Left ventricle myocardium inferior (tissue), 1 donor: ENCODE results near the gene CLIP4. TPM values are rescaled to one million over a fixed set of nuclear protein-coding genes. Genes with fewer than 3 reads are reported as not detected.

Source experiments
- DNase-seq: peaks from one replicate; pipeline ENCODE4 v3.0.0-alpha.2; 2020
- H3K27ac ChIP-seq: fragments of 200-600 bp; replicated peaks from 2 replicates; pipeline ENCODE4 v1.8.0; 2021
- H3K27me3 ChIP-seq: fragments of 200-600 bp; 2 replicates; pipeline ENCODE4 v1.8.0; 2021; ENCODE audit warnings: low read depth
- H3K36me3 ChIP-seq: fragments of 200-600 bp; 2 replicates; pipeline ENCODE4 v1.8.0; 2021
- H3K4me1 ChIP-seq: fragments of 200-600 bp; 2 replicates; pipeline ENCODE4 v1.8.0; 2021
- H3K4me3 ChIP-seq: fragments of 200-600 bp; 2 replicates; pipeline ENCODE4 v1.8.0; 2021; ENCODE audit warnings: mild to moderate bottlenecking, moderate library complexity
- H3K9me3 ChIP-seq: fragments of 200-600 bp; replicated peaks from 2 replicates; pipeline ENCODE4 v1.8.0; 2021
- intact Hi-C: fragments of 100-400 bp; cut with micrococcal nuclease; formaldehyde crosslinking; loops from one replicate; pipeline ENCODE4 v1.11.0; 2022
- total RNA-seq: library from RNA; stranded (reverse); fragmentation: NEBNext Ultra II Directional; extraction: Animal tissue kit (Norgen Biotek cat#: 25700); gene quantifications from one replicate; pipeline ENCODE4 v1.2.1, GENCODE V29; 2021
- TF ChIP-seq, protein P1 (sequence below): fragments of 200-600 bp; IDR thresholded peaks from 2 replicates; pipeline ENCODE4 v1.8.0; 2021; ENCODE audit warnings: antibody characterized with exemption, mild to moderate bottlenecking, borderline replicate concordance
- donor health status: DM: no; HTN: yes; CAD: no; lungs with severe emphysema.

The CLIP4 gene
- total RNA-seq, 1 donor from 2014 or later: 33.6 TPM

DNA sequence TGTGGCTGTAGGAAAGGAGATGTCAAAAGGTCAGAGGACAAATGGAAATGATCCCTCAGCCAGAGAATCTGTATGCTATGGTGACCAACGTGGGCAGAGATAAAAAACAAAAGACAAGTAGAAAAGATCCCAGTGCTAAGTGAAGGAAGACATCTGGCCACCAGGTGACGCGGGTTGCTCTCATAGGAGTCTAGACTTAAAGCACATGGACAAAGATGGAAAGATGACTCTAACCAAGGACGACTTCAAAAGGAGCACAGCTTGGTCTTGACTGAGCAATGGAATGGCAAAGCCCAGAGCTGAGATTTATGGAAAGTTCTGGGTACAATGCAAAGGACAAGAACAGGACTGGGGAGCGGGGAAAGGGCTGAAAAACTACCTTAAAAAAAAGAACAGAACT is 96.8 kb downstream of the CLIP4 start:
- intact Hi-C loops: no loop called here
- H3K9me3 ChIP-seq: no peaks in the 10 kb centered on the region
- no peak overlapping the region for H3K4me3 ChIP-seq
- no peaks in the 10 kb centered on the region for H3K4me1 ChIP-seq
- H3K27ac ChIP-seq: no peak overlapping the region
- H3K27me3 ChIP-seq: no peaks in the 10 kb centered on the region
- DNase-seq: no peak
- no peaks in the 10 kb centered on the region for H3K36me3 ChIP-seq
- TF ChIP-seq, protein P1, sequence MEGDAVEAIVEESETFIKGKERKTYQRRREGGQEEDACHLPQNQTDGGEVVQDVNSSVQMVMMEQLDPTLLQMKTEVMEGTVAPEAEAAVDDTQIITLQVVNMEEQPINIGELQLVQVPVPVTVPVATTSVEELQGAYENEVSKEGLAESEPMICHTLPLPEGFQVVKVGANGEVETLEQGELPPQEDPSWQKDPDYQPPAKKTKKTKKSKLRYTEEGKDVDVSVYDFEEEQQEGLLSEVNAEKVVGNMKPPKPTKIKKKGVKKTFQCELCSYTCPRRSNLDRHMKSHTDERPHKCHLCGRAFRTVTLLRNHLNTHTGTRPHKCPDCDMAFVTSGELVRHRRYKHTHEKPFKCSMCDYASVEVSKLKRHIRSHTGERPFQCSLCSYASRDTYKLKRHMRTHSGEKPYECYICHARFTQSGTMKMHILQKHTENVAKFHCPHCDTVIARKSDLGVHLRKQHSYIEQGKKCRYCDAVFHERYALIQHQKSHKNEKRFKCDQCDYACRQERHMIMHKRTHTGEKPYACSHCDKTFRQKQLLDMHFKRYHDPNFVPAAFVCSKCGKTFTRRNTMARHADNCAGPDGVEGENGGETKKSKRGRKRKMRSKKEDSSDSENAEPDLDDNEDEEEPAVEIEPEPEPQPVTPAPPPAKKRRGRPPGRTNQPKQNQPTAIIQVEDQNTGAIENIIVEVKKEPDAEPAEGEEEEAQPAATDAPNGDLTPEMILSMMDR: no peak

- TF ChIP-seq, protein P1: no peak
- Histone ChIP-seq H3K36me3 (no peaks in the 10 kb centered on the region), H3K9me3 (no peaks in the 10 kb centered on the region), H3K27ac (no peak overlapping the region), H3K4me1 (no peaks in the 10 kb centered on the region), H3K27me3 (no peaks in the 10 kb centered on the region), H3K4me3 (no peak overlapping the region)
- no peak for DNase-seq
- intact Hi-C loops: no loop called here
These were observed 98.7 kb downstream of the CLIP4 start for GRCh38 chr2:29213888-29214291.

DNA sequence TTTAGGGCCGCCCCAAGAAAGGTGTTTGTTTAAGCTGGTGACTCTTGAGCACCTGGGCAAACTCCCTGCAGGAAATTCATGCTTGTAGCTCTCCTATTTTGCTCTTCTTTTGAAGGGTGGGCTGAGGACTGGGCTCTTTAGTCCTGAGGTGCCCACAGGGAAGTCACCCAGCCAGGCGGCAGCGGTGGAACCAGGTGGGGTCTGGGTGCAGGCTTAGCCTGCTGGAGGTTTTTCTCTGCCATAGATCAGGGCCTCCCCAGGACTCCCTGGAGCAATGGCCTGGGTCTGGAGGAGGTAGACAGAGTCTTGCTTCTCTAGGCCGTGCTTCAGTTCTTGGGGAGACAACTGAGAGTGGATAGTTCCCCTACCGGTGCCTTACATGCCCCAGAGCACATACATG is 99.9 kb downstream of the CLIP4 start:
- Histone ChIP-seq H3K27me3 (peaks cover 5% of the 10 kb centered on the region), H3K36me3 (no peaks in the 10 kb centered on the region), H3K9me3 (no peaks in the 10 kb centered on the region), H3K4me1 (no peaks in the 10 kb centered on the region), H3K4me3 (no peak overlapping the region), H3K27ac (no peak overlapping the region)
- no peak for DNase-seq
- TF ChIP-seq, protein P1: no peak
- intact Hi-C loops: no loop called here

DNA sequence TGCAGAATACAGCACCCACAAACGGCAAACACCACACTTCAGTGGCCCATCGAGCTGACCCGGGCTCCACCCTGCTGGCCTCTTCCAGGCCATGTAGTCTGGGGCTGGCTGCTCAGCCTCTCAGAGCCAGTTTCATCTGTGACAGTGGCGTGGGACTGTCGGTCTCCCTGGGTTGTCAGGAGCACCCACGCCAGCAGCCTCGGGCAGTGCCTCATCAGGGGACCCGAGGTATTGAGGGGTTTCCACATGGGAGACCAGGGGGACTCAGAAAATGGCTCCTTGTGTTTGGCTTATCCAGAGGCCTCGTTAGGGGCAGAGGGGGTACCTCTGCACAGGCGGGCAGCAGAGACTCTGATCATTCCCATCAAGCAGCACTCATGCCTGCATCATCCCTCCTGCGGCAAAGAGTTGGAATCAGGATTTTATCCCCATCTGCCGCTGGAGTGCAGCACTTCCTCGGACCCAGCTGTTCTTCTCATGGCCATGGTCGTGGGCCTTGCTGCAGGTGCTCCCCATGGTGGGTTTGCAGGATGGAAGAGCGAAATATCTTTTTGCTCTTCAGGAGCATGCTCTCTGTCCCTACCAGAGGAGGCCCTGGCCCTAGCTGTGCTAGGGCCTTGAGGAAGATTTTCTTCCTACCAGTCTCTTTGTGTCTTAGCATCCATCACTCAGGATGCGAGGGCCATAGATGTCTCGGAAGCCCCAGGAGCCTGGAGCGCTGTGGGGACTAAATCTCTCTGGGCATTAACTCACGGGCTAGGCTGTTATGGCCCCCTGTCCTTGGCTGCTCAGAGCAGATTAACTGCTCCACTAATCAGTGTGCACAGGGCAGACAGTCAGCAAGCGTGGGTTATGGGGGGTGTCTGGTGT is 100.8 kb downstream of the CLIP4 start:
- H3K27ac ChIP-seq: no peak overlapping the region
- H3K27me3 ChIP-seq: peaks cover 12% of the 10 kb centered on the region
- TF ChIP-seq, protein P1: no peak
- intact Hi-C loops: no loop called here
- DNase-seq: no peak
- H3K36me3 ChIP-seq: no peaks in the 10 kb centered on the region
- H3K4me3 ChIP-seq: no peak overlapping the region
- no peaks in the 10 kb centered on the region for H3K4me1 ChIP-seq
- H3K9me3 ChIP-seq: no peaks in the 10 kb centered on the region

GRCh38 chr2:29216609-29216909 is 101.3 kb downstream of the CLIP4 start:
- no peak for DNase-seq
- intact Hi-C loops: no loop called here
- TF ChIP-seq, protein P1: no peak

More at GRCh38 chr2:29216609-29216909, 101.3 kb downstream of the CLIP4 start:
- H3K9me3 ChIP-seq: no peaks in the 10 kb centered on the region
- no peak overlapping the region for H3K4me3 ChIP-seq
- H3K27ac ChIP-seq: no peak overlapping the region
- H3K36me3 ChIP-seq: no peaks in the 10 kb centered on the region
- no peaks in the 10 kb centered on the region for H3K4me1 ChIP-seq
- H3K27me3 ChIP-seq: peaks cover 16% of the 10 kb centered on the region
